Measurements from ENCODE around the gene MRPS11.

DNA sequence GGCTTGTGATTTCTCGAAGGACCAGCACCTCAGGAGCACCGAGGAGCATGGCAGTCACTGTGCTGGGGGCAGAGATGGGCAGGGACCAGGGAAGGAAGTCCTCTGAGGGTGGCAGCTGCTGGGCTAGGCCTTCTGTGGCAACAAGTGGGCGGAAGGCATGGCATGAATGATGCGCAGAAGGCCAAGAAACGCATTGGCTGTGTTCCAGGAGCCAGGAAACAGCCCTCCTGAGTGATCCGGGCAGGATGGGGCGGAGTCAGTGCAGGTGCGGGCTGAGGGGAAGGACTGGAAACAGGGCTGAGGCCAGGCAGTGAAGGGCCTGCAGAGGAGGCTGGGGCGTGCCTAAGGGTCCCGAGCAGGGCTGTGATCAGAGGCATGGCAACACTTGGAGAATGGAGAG lies 23.6 kb downstream of the MRPS11 start:
- TF ChIP-seq POLR2A (IDR thresholded peaks at IDR 0.05; ENCODE audit: low read length) (no peak), GATA1 (IDR thresholded peaks at IDR 0.05; ENCODE audit: low read depth, low read length) (no peak)
